Measurements from ENCODE around the gene ROR2. TPM values are rescaled to one million over a fixed set of nuclear protein-coding genes. Genes with fewer than 3 reads are reported as not detected.

ROR2 gene
- polyA plus RNA-seq, 4 donors, result 15.6 to 24.9 (median 18.9) TPM

DNA sequence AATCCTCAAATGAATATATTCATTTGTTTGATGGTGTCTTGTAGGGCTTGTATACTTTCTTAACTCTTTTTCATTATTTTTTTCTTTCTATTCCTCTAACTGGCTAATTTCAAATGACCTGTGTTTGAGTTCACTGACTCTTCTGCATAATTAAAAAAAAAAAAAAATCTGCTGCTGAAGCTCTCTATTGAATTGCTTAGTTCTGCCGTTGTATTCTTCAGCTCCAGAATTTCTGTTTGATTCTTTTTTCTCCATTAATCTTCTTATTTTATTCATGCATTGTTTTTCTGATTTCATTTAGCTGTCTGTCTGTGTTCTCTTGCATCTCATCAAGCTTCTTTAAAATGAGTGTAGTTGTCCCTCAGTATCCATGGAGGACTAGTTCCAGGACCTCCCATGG is 244.6 kb downstream of the ROR2 start:
- no peak for DNase-seq (ENCODE audit: low read depth in 4 of 4, low spot score in 2 of 4)

- no peak for DNase-seq (ENCODE audit: low read depth in 4 of 4, low spot score in 2 of 4)
Observed at GRCh38 chr9:91700475-91700874, 249.6 kb downstream of the ROR2 start.

GRCh38 chr9:91698266-91698665 is 251.8 kb downstream of the ROR2 start:
- DNase-seq (ENCODE audit: low read depth in 4 of 4, low spot score in 2 of 4), result no peak

DNA sequence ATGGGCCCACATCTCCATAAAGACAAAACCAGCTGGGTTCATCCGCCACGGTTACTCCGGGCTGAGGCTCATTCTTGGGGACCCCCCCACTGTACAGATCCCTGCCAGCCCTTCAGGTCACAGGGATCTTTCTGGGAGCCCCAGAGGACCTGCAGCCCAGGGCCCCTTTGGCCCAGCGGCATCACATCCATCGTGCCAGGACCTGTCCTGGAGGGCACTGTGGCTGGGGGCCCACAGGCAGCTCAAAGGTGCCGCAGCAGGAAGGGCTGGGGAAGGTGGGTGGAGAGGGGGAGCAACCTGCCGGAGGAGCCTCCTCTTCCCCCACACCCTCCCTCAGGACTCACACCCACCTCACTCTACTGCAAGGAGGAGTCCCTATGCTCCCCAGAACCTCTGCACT is 252.8 kb downstream of the ROR2 start:
- DNase-seq (ENCODE audit: low read depth in 4 of 4, low spot score in 2 of 4), result no peak

DNA sequence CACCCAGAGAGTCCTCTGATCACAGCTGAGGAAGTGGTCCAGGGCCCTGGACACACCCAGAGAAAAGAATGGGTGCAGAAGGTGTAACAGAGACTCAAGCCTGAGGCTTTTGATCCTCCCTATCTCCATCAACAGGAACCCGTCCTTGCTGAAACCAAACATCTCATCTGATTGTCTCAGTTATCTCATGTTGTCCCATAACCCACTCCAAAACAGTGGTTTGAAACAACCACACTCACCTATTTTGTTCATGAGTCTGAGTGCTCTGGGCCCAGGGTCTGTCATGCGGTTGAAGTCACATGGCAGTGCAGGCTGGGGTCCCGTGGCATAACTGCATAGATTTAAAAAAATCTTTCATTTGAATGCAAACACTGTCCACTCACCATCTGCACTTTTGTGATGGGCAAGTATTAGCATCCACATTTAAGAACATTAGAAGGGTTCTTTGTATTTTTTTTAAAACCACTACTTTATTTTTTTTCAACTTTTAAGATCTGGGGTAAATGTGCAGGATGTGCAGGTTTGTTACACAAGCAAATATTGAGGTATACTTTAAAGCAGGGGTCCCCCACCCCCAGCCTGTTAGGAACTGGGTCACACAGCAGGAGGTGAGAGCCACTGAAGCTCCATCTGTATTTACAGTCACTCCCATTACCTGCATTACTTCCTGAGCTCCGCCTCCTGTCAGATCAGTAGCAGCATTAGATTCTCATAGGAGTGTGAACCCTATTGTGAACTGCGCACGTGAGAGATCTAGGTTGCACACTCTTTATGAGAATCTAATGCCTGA is 255.8 kb downstream of the ROR2 start:
- no peak for DNase-seq (ENCODE audit: low read depth in 4 of 4, low spot score in 2 of 4)

- DNase-seq (ENCODE audit: low read depth in 4 of 4, low spot score in 2 of 4), result no peak
Observed at GRCh38 chr9:91693226-91693625, 256.8 kb downstream of the ROR2 start.

DNA sequence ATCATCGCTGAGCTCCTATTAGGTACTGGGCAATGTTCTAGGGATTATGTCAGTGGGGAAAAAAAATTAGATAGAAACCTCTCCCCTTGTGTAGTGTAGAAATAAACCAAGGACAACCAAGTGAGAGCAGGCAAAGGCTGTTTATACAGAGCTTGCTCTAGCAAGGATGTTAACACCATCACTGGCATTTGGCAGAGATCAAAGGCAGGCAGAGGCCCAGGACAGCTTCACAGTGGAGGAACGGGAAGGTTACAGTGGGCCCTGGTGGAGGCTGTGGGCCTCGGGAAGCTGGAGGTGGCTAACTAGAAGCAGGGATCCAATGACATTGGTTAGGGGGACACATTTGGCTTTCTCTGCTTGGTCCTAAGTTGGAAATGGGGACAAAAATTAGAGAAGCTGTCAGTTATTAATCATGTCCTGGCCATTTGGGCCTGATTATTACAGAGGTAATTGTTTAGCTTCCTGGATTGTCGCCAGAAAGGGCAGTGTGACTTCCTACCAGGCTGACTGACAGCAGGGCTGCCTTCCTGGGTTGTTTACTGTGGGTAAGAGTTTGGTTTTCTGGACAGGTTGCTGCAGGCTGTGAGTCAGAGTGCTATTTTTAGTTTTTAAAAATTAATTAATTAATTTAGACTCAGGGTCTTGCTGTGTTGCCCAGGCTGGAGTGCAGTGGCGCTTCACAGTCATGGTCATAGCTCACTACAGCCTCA is 259.3 kb downstream of the ROR2 start:
- no peak for DNase-seq (ENCODE audit: low read depth in 4 of 4, low spot score in 2 of 4)

DNA sequence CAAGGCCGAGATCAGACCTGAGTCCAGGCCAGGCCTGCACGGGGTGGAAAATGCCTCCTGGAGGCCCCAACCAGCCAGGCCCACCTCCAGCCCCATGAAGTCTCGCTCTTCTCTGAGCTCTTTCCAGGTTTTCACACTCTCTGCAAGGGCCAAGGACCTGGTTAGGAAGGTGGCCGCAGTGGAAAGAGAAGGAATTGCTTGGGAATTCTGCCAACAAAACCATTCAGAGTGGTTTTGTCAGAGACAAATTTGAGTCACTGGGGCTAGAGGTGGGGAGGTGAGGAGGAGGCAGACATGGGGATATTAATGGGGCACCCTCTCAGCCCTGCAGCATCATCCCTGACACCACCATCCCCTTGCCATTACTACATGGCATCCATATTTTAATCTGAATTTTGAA is 261.0 kb downstream of the ROR2 start:
- DNase-seq (ENCODE audit: low read depth in 4 of 4, low spot score in 2 of 4), result no peak

- no peak for DNase-seq (ENCODE audit: low read depth in 4 of 4, low spot score in 2 of 4)
Observed at GRCh38 chr9:91683269-91683668, 266.8 kb downstream of the ROR2 start.

- DNase-seq (ENCODE audit: low read depth in 4 of 4, low spot score in 2 of 4), result no peak
Observed at GRCh38 chr9:91682806-91683205, 267.2 kb downstream of the ROR2 start.

GRCh38 chr9:91681461-91682305 is 268.3 kb downstream of the ROR2 start:
- peak in 3 of 4 donors; percentile 32 to 60 (median 36) for DNase-seq (ENCODE audit: low read depth in 4 of 4, low spot score in 2 of 4)

DNA sequence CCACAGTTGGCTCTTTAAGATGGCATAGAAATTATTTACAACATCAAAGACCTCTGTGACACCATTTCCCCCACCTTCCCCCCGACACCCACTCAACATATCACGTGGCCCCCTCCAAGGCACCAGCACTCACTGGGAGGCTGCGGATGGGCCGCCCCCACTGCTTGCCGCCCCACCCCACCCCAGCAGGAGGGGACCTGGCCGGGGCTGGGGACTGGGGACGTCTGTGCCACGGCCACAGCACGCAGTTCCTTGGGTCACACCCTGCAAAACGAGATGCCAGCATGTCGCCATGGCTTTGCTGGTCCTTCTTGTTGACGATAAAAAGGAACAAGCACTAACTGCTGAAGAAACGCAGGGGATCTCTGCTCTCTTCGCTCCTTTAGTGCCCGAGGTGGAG is 269.0 kb downstream of the ROR2 start:
- DNase-seq (ENCODE audit: low read depth in 4 of 4, low spot score in 2 of 4), result no peak

DNA sequence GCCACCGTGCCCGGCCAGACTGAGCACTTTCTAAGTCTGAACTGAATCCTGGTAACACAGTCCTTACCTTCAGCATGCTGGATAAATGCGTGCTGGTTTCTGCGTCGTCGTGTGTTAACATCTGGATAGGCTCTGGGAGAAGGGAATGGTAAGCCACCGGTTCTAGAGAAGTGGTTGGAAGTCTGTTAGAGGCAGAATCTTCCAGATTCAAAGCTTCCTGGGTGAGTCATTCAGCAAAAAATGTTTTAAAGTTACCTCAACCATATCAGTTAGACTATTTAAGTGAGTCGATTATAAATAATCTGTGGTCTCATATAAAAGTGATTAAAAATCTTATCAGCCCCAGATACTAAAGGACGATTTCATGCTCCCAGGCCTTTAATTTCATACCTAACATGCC is 269.9 kb downstream of the ROR2 start:
- DNase-seq (ENCODE audit: low read depth in 4 of 4, low spot score in 2 of 4), result no peak

DNA sequence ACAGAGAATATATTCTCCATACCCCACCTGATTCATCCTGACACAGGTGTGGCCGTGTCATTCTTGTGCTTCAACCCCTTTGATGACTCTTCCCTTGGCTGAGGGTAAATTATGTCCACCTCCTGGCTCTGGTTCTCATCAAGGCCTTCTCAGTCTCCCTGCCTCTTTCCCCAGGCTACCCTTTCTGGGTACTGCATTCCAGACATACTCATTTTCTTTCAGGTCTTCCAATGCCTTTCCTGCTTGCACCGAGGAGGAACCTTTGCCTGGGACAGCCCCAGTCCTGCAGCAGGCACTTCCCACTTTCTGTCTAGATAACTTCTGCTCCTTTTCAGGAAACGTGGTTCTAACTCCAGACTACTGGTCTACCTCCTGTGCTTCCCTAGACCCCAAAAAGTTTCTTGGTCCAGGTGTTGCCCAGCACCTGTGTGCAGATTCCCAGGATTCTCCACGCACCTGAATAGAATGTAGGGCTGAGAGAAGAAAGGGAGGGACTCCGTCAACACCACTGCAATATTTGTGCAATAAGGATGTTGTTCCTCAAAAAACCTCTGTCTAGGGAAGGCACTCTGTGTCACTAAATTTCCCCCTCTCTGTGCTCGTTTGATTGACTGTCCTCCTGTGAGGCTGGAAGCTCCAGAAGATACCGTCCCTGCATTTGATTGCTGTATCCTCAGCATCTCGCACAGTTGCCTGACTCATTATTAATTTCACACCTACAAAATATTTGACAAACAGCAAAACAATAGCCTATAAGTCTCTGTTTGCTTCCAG is 271.0 kb downstream of the ROR2 start:
- no peak for DNase-seq (ENCODE audit: low read depth in 4 of 4, low spot score in 2 of 4)

DNA sequence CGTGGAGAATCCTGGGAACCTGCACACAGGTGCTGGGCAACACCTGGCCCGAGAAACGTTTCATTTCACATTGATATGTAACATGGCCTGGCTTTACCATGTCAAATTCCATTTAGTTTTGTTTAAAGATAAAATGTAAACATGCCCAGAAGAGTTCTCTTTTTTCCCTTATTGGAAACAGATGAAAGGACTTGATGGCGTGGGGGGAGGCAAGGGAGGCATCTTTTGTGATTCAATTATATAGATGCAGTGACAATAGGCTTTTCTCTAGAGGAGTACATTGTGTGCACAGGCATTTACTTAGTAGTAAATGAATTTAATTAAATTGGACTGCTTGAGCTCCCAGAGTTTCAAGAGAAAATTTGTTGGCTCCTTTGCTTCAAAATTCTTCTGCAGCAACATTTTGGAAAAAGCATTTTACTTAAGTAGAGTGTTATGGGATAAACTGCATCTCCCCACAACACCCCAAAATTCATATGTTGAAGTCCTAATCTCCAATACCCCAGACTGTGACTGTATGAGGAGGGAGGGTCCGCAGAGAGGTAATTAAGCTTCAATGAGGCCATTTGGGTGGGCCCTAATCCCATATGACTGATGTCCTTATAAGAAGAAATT is 272.1 kb downstream of the ROR2 start:
- no peak for DNase-seq (ENCODE audit: low read depth in 4 of 4, low spot score in 2 of 4)

DNA sequence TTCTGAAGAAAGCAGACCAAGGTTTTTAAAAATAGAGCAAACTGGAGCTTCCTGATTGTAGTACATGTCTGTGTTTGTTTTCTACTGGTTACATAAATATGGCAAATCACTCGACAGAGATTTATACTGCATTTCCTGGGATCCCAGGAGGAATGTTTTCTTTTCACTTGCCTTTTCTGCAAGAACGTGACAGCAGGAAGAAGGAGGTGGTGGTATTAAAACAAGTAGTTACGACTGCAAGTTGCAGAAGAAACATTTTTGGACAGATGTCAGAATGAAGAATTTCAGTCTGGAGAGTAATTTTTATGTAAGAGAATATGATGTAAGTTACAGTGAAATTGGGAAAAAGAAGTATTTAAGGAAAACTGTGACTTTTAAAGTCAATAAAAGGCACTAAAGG is 272.7 kb downstream of the ROR2 start:
- no peak for DNase-seq (ENCODE audit: low read depth in 4 of 4, low spot score in 2 of 4)

GRCh38 chr9:91676046-91676445 is 274.0 kb downstream of the ROR2 start:
- no peak for DNase-seq (ENCODE audit: low read depth in 4 of 4, low spot score in 2 of 4)

DNA sequence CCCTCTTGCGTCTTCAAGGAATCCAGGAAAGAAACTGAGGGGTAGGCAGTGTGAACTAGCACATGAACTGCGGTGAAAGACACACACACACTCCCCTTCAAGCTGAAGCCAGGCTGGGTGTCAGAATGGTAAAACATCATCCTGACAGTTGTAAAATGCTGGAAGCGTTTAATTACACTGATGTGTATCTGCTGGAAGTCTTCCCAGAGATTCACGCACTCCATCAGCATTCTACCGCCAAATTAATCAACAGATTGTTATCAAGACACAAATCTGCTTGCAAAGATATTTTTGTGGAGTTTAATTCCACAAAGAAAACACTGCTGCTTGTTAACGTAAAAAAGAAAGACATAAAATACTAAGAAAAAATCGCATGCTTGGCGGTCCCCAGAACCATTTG is 285.4 kb downstream of the ROR2 start:
- DNase-seq (ENCODE audit: low read depth in 4 of 4, low spot score in 2 of 4), result no peak

GRCh38 chr9:91663858-91664257 is 286.2 kb downstream of the ROR2 start:
- no peak for DNase-seq (ENCODE audit: low read depth in 4 of 4, low spot score in 2 of 4)

- DNase-seq (ENCODE audit: low read depth in 4 of 4, low spot score in 2 of 4), result no peak
Observed at GRCh38 chr9:91661451-91661850, 288.6 kb downstream of the ROR2 start.

Measured in left renal cortex interstitium (tissue), 4 donors.